Smooth muscle cell (in vitro differentiated cells): ENCODE results near the gene TECPR2. TPM values are rescaled to one million over a fixed set of nuclear protein-coding genes. Genes with fewer than 3 reads are reported as not detected.

ENCODE experiments used
- DNase-seq: peaks from one replicate; lab custom pipeline; 2025; ENCODE audit not compliant: unreplicated experiment; lab: John Stamatoyannopoulos, UW
- H2AFZ ChIP-seq: fragments of 200-600 bp; sonication (generic); 2 replicates; pipeline ENCODE4 v1.6.0; 2016; ENCODE audit warnings: antibody characterized with exemption, low read depth, mild to moderate bottlenecking
- H3F3A ChIP-seq: fragments of 200-600 bp; sonication (generic); 2 replicates; pipeline ENCODE4 v1.6.0; 2017; ENCODE audit warnings: antibody characterized with exemption, low read depth
- H3K27ac ChIP-seq: fragments of 200-600 bp; sonication (generic); 2 replicates; pipeline ENCODE4 v1.5.1; 2016; ENCODE audit warnings: low read depth, mild to moderate bottlenecking
- H3K27me3 ChIP-seq: fragments of 200-600 bp; sonication (generic); 2 replicates; pipeline ENCODE4 v1.6.1; 2016; ENCODE audit warnings: low read depth, mild to moderate bottlenecking
- H3K36me3 ChIP-seq: fragments of 200-600 bp; sonication (generic); 2 replicates; pipeline ENCODE4 v1.5.1; 2016; ENCODE audit warnings: low read depth
- H3K4me1 ChIP-seq: fragments of 200-600 bp; sonication (generic); 2 replicates; pipeline ENCODE4 v1.5.1; 2016; ENCODE audit warnings: low read depth
- H3K4me2 ChIP-seq: fragments of 200-600 bp; sonication (generic); 2 replicates; pipeline ENCODE4 v1.6.0; 2016; ENCODE audit warnings: mild to moderate bottlenecking
- H3K4me3 ChIP-seq: fragments of 200-600 bp; sonication (generic); 2 replicates; pipeline ENCODE4 v1.5.1; 2016; ENCODE audit warnings: mild to moderate bottlenecking
- H3K79me2 ChIP-seq: fragments of 200-600 bp; sonication (generic); 2 replicates; pipeline ENCODE4 v1.6.0; 2016; ENCODE audit warnings: low read depth, mild to moderate bottlenecking
- H3K9ac ChIP-seq: fragments of 200-600 bp; sonication (generic); 2 replicates; pipeline ENCODE4 v1.6.0; 2016; ENCODE audit warnings: low read depth
- H3K9me3 ChIP-seq: fragments of 200-600 bp; sonication (generic); replicated peaks from 2 replicates; pipeline ENCODE4 v1.5.1; 2016; ENCODE audit warnings: low read depth
- H4K20me1 ChIP-seq: fragments of 200-600 bp; sonication (generic); 2 replicates; pipeline ENCODE4 v1.6.0; 2016; ENCODE audit warnings: low read depth
- WGBS: methylation state at CpG from one replicate; pipeline ENCODE4 v1.1.7; 2016; ENCODE audit warnings: low lambda C conversion rate; 5-methylcytosine and 5-hydroxymethylcytosine counted together
- polyA plus RNA-seq: library from polyadenylated mRNA; unstranded; fragments of >200 nt; fragmentation: Nextera tagmentation; extraction: Ambion mirVana; gene quantifications from 2 replicates; pipeline ENCODE4 v1.2.1, GENCODE V29; 2016
- total RNA-seq: library from RNA; depleted of rRNA; stranded (reverse); fragments of >200 nt; gene quantifications from 2 replicates; pipeline ENCODE4 v1.2.3, GENCODE V29; 2014
- TF ChIP-seq, protein P1 (sequence below): fragments of 200-600 bp; sonication (generic); IDR thresholded peaks from 2 replicates; pipeline ENCODE4 v1.5.1; 2017; ENCODE audit warnings: borderline replicate concordance, mild to moderate bottlenecking, antibody characterized with exemption; ENCODE audit not compliant: insufficient read depth, poor library complexity, severe bottlenecking

The TECPR2 gene
- total and polyA plus RNA-seq, 2 experiments from 2014 or later, result 11.0 to 12.2 TPM

DNA sequence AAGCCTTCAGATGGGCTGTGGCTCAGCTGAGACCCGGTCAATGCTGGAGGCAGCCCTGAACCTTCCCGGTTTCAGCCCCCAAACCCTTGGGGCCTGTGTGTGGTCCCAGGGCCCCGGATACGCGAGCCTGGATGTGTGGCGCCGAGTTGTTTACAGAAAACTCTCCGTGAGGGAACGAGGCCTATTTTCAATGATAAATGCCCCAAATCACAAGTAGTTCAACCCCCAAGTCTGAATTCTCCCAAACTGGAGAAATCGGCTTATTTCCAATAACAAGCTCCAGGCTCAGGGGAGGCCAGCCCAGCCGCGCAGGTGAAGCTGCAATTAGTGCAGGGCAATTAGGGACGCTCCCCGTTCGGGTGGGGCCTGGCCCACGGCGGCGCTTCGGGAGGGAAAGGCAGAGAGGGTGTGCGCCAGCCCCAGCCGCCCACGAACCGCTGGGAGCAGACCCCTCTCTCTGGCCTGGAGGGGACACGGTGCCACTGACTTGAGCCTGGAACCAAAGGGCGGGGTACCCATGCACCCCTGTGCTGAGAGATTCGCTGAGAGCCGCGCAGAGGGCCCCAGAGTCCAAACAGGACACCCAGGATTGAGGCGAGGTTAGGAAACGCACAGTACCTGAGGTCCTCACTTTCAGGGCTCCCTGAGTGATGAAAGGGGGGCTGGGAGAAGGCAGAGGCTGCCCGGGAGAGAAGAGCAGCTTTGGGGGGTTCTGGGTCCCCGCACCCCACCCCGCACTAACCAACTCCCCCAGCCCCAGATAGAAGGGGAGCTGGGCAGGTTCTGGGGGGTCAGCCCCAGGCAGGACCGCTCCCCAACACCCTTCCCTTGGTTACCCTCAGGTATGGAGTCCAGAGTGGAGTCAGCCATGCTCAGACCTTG is 161.1 kb downstream of the TECPR2 start:
- WGBS, result 67% methylated on average over 34 of the region's 34 CpGs
- no peaks in the 10 kb centered on the region for H4K20me1 ChIP-seq
- H3K4me1 ChIP-seq, result no peaks in the 10 kb centered on the region
- H3K27me3 ChIP-seq, result no peaks in the 10 kb centered on the region
- TF ChIP-seq, protein P1, sequence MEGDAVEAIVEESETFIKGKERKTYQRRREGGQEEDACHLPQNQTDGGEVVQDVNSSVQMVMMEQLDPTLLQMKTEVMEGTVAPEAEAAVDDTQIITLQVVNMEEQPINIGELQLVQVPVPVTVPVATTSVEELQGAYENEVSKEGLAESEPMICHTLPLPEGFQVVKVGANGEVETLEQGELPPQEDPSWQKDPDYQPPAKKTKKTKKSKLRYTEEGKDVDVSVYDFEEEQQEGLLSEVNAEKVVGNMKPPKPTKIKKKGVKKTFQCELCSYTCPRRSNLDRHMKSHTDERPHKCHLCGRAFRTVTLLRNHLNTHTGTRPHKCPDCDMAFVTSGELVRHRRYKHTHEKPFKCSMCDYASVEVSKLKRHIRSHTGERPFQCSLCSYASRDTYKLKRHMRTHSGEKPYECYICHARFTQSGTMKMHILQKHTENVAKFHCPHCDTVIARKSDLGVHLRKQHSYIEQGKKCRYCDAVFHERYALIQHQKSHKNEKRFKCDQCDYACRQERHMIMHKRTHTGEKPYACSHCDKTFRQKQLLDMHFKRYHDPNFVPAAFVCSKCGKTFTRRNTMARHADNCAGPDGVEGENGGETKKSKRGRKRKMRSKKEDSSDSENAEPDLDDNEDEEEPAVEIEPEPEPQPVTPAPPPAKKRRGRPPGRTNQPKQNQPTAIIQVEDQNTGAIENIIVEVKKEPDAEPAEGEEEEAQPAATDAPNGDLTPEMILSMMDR, result no peak
- no peaks in the 10 kb centered on the region for H3K36me3 ChIP-seq
- H3K9me3 ChIP-seq, result no peaks in the 10 kb centered on the region
- H3K4me2 ChIP-seq, result peak overlapping the region; percentile 59
- no peaks in the 10 kb centered on the region for H3F3A ChIP-seq
- H3K27ac ChIP-seq, result no peak overlapping the region
- no peak overlapping the region for H2AFZ ChIP-seq
- DNase-seq, result no peak
- no peak overlapping the region for H3K9ac ChIP-seq
- H3K79me2 ChIP-seq, result no peaks in the 10 kb centered on the region
- H3K4me3 ChIP-seq, result peak overlapping the region; percentile 66

DNA sequence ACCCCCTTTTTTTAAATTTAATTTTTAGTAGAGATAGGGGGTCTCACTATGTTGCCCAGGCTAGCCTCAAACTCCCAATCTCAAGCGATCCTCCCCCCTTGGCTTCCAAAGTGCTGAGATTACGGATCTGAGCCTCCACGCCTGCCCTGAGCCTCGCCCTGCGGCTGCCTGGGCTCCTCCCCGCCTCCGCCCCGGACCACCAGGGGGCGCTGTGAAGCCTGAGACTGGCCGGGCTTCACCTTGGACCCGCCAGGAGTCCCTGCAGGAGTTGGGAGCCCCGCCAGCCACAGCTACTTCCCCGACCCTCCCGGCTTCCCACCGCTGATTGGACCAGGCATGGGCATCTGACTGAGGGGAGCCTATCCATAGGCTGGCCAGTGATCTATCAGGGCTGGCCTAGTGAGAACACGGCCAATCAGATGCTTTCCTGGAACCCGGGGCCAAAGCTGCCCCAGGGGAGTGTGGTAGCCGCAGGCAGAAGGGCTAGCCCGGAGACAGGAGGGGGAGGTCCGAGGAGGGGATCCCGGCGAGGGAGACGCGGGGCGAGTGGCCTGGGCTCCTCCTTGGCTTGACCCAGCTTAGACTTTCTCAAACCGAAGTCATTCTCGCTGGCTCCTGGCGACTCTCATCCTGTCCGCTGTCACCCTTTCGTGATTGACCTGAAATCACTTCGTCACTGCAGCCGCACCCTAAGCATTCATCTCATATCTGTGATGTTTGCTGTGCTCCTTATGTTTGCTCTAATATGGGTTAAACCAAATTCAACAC is 161.9 kb downstream of the TECPR2 start:
- peak; percentile 96 for DNase-seq
- Histone ChIP-seq H3K36me3 (no peaks in the 10 kb centered on the region), H4K20me1 (no peaks in the 10 kb centered on the region), H3K4me1 (no peaks in the 10 kb centered on the region), H3K27me3 (no peaks in the 10 kb centered on the region), H2AFZ (peak overlapping the region; percentile 52), H3K4me3 (peak overlapping the region; percentile 66), H3K79me2 (no peaks in the 10 kb centered on the region), H3K27ac (peak overlapping the region; percentile 28), H3K9ac (peak overlapping the region; percentile 55), H3K9me3 (no peaks in the 10 kb centered on the region), H3K4me2 (peak overlapping the region; percentile 86), H3F3A (no peaks in the 10 kb centered on the region)
- WGBS, result 2% methylated on average over 32 of the region's 32 CpGs
- TF ChIP-seq, protein P1, result peak; percentile 96

DNA sequence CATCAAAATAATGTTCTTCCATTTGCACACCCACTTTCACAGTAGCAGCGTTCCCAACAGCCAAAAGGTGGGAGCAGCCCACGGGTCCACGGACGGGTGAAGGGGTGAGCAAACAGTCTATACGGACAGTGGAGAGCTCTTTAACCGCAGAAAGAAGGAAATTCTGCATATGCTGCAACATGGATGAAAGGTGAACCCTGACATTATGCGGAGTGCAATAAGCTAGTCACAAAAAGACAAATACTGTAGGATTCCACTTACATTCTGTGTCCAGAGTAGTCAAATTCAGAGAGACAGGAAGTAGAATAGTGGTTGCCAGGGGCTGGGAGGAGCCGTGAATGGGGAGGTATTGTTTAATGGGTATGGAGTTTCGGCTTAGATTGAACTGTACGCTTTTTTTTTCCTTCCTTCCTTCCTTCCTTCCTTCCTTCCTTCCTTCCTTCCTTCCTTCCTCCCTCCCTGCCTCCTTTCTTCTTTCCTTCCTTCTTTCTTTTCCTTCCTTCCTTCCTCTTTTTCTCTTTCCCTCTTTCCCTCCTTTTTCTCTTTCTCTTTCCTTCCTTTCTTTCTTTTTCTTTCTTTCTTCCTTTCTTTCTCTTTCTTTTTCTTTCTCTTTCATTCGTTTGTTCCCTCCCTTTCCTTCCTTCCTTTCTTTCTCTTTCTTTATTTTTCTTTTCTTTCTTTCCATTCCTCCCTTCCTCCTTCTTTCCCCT is 162.6 kb downstream of the TECPR2 start:
- Histone ChIP-seq H3K79me2 (no peaks in the 10 kb centered on the region), H3K9me3 (no peaks in the 10 kb centered on the region), H3K9ac (peak overlapping the region; percentile 55), H4K20me1 (no peaks in the 10 kb centered on the region), H3K4me2 (peak overlapping the region; percentile 86), H3F3A (no peaks in the 10 kb centered on the region), H3K36me3 (no peaks in the 10 kb centered on the region), H2AFZ (peak overlapping the region; percentile 52), H3K27me3 (no peaks in the 10 kb centered on the region), H3K4me1 (no peaks in the 10 kb centered on the region), H3K4me3 (peak overlapping the region; percentile 66), H3K27ac (peak overlapping the region; percentile 28)
- TF ChIP-seq, protein P1, result no peak
- WGBS, result 17% methylated on average over 11 of the region's 11 CpGs
- DNase-seq, result no peak
